HG02884 (cell line): ENCODE data around the gene PPP1R3G.
A peak's percentile ranks its signal among the peaks of the same experiment; 100 is the strongest.
"Not testable (repeated sequence)": the region's sequence is repeated elsewhere in the genome, so short reads cannot be mapped to it uniquely, and the experiment has no call there.

Source experiments
- ATAC-seq: cut with Tn5 transposase; IDR thresholded peaks from one replicate; pipeline ENCODE4 v1.9.1; 2021; ENCODE audit warnings: mild to moderate bottlenecking, moderate library complexity; ENCODE audit not compliant: unreplicated experiment

PPP1R3G gene

GRCh38 chr6:5115168-5115567 lies 30.0 kb downstream of the PPP1R3G start:
- ATAC-seq, result no peak

GRCh38 chr6:5116243-5116991 lies 31.3 kb downstream of the PPP1R3G start:
- no peak for ATAC-seq

GRCh38 chr6:5119090-5119951 lies 34.2 kb downstream of the PPP1R3G start:
- ATAC-seq, result no peak

- no peak for ATAC-seq
Measured at GRCh38 chr6:5120011-5120410, 34.9 kb downstream of the PPP1R3G start.

- ATAC-seq, result not testable (repeated sequence)
Measured at GRCh38 chr6:5120543-5120942, 35.4 kb downstream of the PPP1R3G start.

- ATAC-seq, result no peak
Measured at GRCh38 chr6:5121479-5121878, 36.3 kb downstream of the PPP1R3G start.

- no peak for ATAC-seq
Measured at GRCh38 chr6:5121956-5122355, 36.8 kb downstream of the PPP1R3G start.

GRCh38 chr6:5122504-5123112 lies 37.5 kb downstream of the PPP1R3G start:
- no peak for ATAC-seq

GRCh38 chr6:5123296-5124143 lies 38.4 kb downstream of the PPP1R3G start:
- no peak for ATAC-seq

GRCh38 chr6:5124526-5124925 lies 39.4 kb downstream of the PPP1R3G start:
- no peak for ATAC-seq

GRCh38 chr6:5125152-5126006 lies 40.2 kb downstream of the PPP1R3G start:
- no peak for ATAC-seq

GRCh38 chr6:5126214-5126613 lies 41.1 kb downstream of the PPP1R3G start:
- ATAC-seq, result no peak

GRCh38 chr6:5127106-5127687 lies 42.1 kb downstream of the PPP1R3G start:
- no peak for ATAC-seq

- ATAC-seq, result no peak
Measured at GRCh38 chr6:5128351-5128750, 43.2 kb downstream of the PPP1R3G start.

GRCh38 chr6:5130135-5130866 lies 45.2 kb downstream of the PPP1R3G start:
- no peak for ATAC-seq

- peak; percentile 86 for ATAC-seq
Measured at GRCh38 chr6:5132731-5133130, 47.6 kb downstream of the PPP1R3G start.

GRCh38 chr6:5133943-5134342 lies 48.8 kb downstream of the PPP1R3G start:
- no peak for ATAC-seq

- no peak for ATAC-seq
Measured at GRCh38 chr6:5135788-5136376, 50.7 kb downstream of the PPP1R3G start.
